BLaER1 treated with 17β-estradiol and CSF1 and Interleukin-3, amounts not matched to agents 10 nM and 100 nM (cell line): ENCODE data around the gene ZSCAN30.
A peak's percentile ranks its signal among the peaks of the same experiment; 100 is the strongest.

ENCODE experiments used
- H3K27ac ChIP-seq, 11 experiments: shearing (Covaris generic); formaldehyde crosslinking; 2 replicates each; pipeline ENCODE4 v1.8.1; 2022
- H3K27me3 ChIP-seq, 11 experiments: shearing (Covaris generic); formaldehyde crosslinking; 2 replicates each; pipeline ENCODE4 v1.8.1; 2022
- H3K36me3 ChIP-seq, 11 experiments: shearing (Covaris generic); formaldehyde crosslinking; 2 replicates each; pipeline ENCODE4 v1.8.1; 2022
- H3K4me1 ChIP-seq, 10 experiments: shearing (Covaris generic); formaldehyde crosslinking; 2 replicates each; pipeline ENCODE4 v1.8.1; 2022
- H3K4me2 ChIP-seq, 11 experiments: shearing (Covaris generic); formaldehyde crosslinking; 2 replicates each; pipeline ENCODE4 v1.8.1; 2022
- H3K4me3 ChIP-seq, 10 experiments: shearing (Covaris generic); formaldehyde crosslinking; 2 replicates each; pipeline ENCODE4 v1.8.1; 2022
- H3K9ac ChIP-seq, 11 experiments: shearing (Covaris generic); formaldehyde crosslinking; 2 replicates each; pipeline ENCODE4 v1.8.1; 2022
- H3K9me3 ChIP-seq, 11 experiments: shearing (Covaris generic); formaldehyde crosslinking; replicated peaks in 1 of 11; 2 replicates each; pipeline ENCODE4 v1.8.1; 2022
- H4K20me1 ChIP-seq, 11 experiments: shearing (Covaris generic); formaldehyde crosslinking; 2 replicates each; pipeline ENCODE4 v1.8.1; 2022
- Cebpa-rat ChIP-seq, 11 experiments: shearing (Covaris generic); IDR thresholded peaks; 2 replicates each; pipeline ENCODE4 v1.8.1; 2022

Gene ZSCAN30

GRCh38 chr18:35324926-35325655 lies 35.1 kb upstream of the ZSCAN30 start:
- Histone ChIP-seq H3K4me3 (no peak overlapping the region), H3K9me3 (peaks cover 0 to 23% (median 6%) of the 10 kb centered on the region in 11 experiments; a peak in 12 of 22 replicates), H3K4me1 (no peaks in the 10 kb centered on the region), H3K9ac (no peak overlapping the region), H3K27me3 (no peaks in the 10 kb centered on the region), H3K4me2 (no peak overlapping the region), H3K27ac (no peak overlapping the region), H4K20me1 (no peaks in the 10 kb centered on the region), H3K36me3 (peaks cover 0 to 19% (median 4%) of the 10 kb centered on the region in 11 experiments; a peak in 5 of 22 replicates)
- no peak for TF ChIP-seq Cebpa-rat (IDR thresholded peaks at IDR 0.05)

GRCh38 chr18:35322486-35323458 lies 32.7 kb upstream of the ZSCAN30 start:
- H3K9me3 ChIP-seq = peaks cover 0 to 4% (median 0%) of the 10 kb centered on the region in 11 experiments; a peak in 1 of 22 replicates
- H3K27ac ChIP-seq = no peak overlapping the region
- peaks cover 0 to 6% (median 0%) of the 10 kb centered on the region in 11 experiments; a peak in 1 of 22 replicates for H3K36me3 ChIP-seq
- H3K27me3 ChIP-seq = no peaks in the 10 kb centered on the region
- no peak overlapping the region for H3K4me2 ChIP-seq
- no peak overlapping the region for H3K4me3 ChIP-seq
- no peak overlapping the region for H3K9ac ChIP-seq
- no peaks in the 10 kb centered on the region for H3K4me1 ChIP-seq
- no peak for TF ChIP-seq Cebpa-rat (IDR thresholded peaks at IDR 0.05)
- no peaks in the 10 kb centered on the region for H4K20me1 ChIP-seq

- H3K4me1 ChIP-seq = no peaks in the 10 kb centered on the region
- peaks cover 77 to 100% (median 82%) of the 10 kb centered on the region in 11 experiments for H3K9me3 ChIP-seq
- H3K27ac ChIP-seq = no peak overlapping the region
- H3K4me2 ChIP-seq = no peak overlapping the region
- H3K27me3 ChIP-seq = no peaks in the 10 kb centered on the region
- H3K9ac ChIP-seq = no peak overlapping the region
- H4K20me1 ChIP-seq = no peaks in the 10 kb centered on the region
- TF ChIP-seq Cebpa-rat (IDR thresholded peaks at IDR 0.05) = no peak
- H3K4me3 ChIP-seq = no peak overlapping the region
- H3K36me3 ChIP-seq = peaks cover 41 to 62% (median 51%) of the 10 kb centered on the region in 11 experiments
Observed at GRCh38 chr18:35311496-35311895, 21.5 kb upstream of the ZSCAN30 start.

DNA sequence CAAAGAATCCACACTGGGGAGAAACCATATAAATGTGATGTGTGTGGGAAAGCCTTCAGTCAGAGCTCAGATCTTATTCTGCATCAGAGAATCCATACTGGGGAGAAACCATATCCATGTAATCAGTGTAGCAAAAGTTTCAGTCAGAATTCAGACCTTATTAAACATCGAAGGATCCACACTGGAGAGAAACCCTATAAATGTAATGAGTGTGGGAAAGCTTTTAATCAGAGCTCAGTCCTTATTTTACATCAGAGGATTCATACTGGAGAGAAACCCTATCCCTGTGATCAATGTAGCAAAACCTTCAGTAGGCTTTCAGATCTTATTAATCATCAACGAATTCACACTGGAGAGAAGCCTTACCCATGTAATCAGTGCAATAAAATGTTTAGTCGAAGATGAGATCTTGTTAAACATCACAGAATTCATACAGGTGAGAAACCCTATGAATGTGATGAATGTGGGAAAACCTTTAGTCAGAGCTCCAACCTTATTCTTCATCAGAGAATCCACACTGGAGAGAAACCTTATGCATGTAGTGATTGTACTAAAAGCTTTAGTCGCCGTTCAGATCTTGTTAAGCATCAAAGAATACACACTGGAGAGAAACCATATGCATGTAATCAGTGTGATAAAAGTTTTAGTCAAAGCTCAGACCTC lies 16.7 kb upstream of the ZSCAN30 start:
- Histone ChIP-seq H3K4me2 (no peak overlapping the region), H3K27me3 (no peaks in the 10 kb centered on the region), H3K4me1 (no peaks in the 10 kb centered on the region), H3K4me3 (peak overlapping the region in 8 of 10 experiments; percentile 1 to 39 (median 26); a peak in 10 of 20 replicates), H3K36me3 (peaks cover 88 to 100% (median 95%) of the 10 kb centered on the region in 11 experiments), H3K9ac (no peak overlapping the region), H3K27ac (no peak overlapping the region), H3K9me3 (peaks cover 97 to 100% (median 100%) of the 10 kb centered on the region in 11 experiments), H4K20me1 (no peaks in the 10 kb centered on the region)
- TF ChIP-seq Cebpa-rat (IDR thresholded peaks at IDR 0.05) = no peak

GRCh38 chr18:35303610-35304009 lies 13.6 kb upstream of the ZSCAN30 start:
- peak overlapping the region in 6 of 10 experiments; percentile 0 to 21 (median 16); a peak in 4 of 20 replicates for H3K4me3 ChIP-seq
- H3K4me2 ChIP-seq = no peak overlapping the region
- H3K9ac ChIP-seq = no peak overlapping the region
- H3K27ac ChIP-seq = no peak overlapping the region
- H3K27me3 ChIP-seq = no peaks in the 10 kb centered on the region
- H3K4me1 ChIP-seq = no peaks in the 10 kb centered on the region
- no peaks in the 10 kb centered on the region; a peak in 1 of 22 replicates for H4K20me1 ChIP-seq
- no peak for TF ChIP-seq Cebpa-rat (IDR thresholded peaks at IDR 0.05)
- H3K36me3 ChIP-seq = peaks cover 94 to 100% (median 100%) of the 10 kb centered on the region in 11 experiments
- peaks cover 99 to 100% (median 100%) of the 10 kb centered on the region in 11 experiments for H3K9me3 ChIP-seq

DNA sequence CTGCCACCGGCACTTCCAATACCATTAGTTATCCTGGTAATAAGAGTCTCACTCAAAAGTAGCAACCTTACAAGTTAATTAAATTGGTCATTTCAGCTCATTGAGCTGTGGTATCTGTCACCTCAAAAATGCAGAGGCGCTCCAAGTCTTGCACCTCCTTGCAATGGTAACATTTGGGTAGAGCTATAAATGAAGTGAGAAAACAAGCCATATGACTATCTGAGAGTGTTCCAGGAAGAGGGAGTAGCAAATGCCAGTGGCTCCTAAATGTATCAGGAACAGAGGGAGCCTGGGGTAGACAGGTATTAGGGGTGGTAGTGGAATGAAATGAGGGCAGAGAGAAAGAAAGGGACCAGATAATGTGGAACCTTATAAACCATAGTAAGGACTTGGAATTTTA lies 6.0 kb upstream of the ZSCAN30 start:
- no peak overlapping the region for H3K4me2 ChIP-seq
- H3K36me3 ChIP-seq = peaks cover 85 to 96% (median 92%) of the 10 kb centered on the region in 11 experiments
- peaks cover 61 to 81% (median 71%) of the 10 kb centered on the region in 11 experiments for H3K9me3 ChIP-seq
- H3K9ac ChIP-seq = no peak overlapping the region
- H4K20me1 ChIP-seq = peaks cover 0 to 3% (median 0%) of the 10 kb centered on the region in 11 experiments; a peak in 3 of 22 replicates
- H3K4me3 ChIP-seq = no peak overlapping the region
- no peak for TF ChIP-seq Cebpa-rat (IDR thresholded peaks at IDR 0.05)
- H3K27ac ChIP-seq = no peak overlapping the region
- H3K27me3 ChIP-seq = no peaks in the 10 kb centered on the region
- H3K4me1 ChIP-seq = peaks cover 8 to 16% (median 12%) of the 10 kb centered on the region in 10 experiments

GRCh38 chr18:35291166-35291565 lies 1.1 kb upstream of the ZSCAN30 start:
- H3K27ac ChIP-seq = peak overlapping the region in 9 of 11 experiments; percentile 72 to 93 (median 87); a peak in 14 of 22 replicates
- H4K20me1 ChIP-seq = peaks cover 0 to 3% (median 0%) of the 10 kb centered on the region in 11 experiments; a peak in 1 of 22 replicates
- H3K4me1 ChIP-seq = peaks cover 23 to 29% (median 25%) of the 10 kb centered on the region in 10 experiments
- H3K9me3 ChIP-seq = peaks cover 34 to 51% (median 42%) of the 10 kb centered on the region in 11 experiments; a peak in 21 of 22 replicates
- H3K4me2 ChIP-seq = peak overlapping the region; percentile 83 to 97 (median 90)
- TF ChIP-seq Cebpa-rat (IDR thresholded peaks at IDR 0.05) = no peak
- peak overlapping the region; percentile 76 to 85 (median 80) for H3K4me3 ChIP-seq
- peaks cover 40 to 51% (median 45%) of the 10 kb centered on the region in 11 experiments for H3K36me3 ChIP-seq
- peak overlapping the region; percentile 86 to 94 (median 91) for H3K9ac ChIP-seq
- H3K27me3 ChIP-seq = no peaks in the 10 kb centered on the region

DNA sequence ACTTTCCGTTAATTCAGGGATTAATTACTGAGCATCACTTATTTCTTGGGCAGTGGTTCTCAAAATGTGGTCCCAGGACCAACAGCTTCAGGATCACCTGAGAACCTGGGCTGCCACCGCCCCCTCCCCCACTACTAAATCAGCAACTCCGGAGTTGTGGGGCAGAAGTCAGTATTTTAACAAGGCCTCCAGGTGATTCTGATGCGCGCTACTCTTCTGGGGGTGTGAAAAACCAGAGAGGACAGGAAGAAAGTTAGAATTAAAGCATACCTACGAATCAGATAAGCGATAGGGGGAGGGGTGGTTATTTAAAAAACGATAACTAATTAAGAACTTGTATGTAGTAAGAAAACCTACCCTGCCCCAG lies 319 bp downstream of the ZSCAN30 start:
- Histone ChIP-seq H3K4me3 (peak overlapping the region; percentile 76 to 85 (median 80)), H4K20me1 (peaks cover 0 to 3% (median 0%) of the 10 kb centered on the region in 11 experiments; a peak in 1 of 22 replicates), H3K9ac (peak overlapping the region; percentile 86 to 94 (median 91)), H3K27me3 (no peaks in the 10 kb centered on the region), H3K36me3 (peaks cover 28 to 40% (median 33%) of the 10 kb centered on the region in 11 experiments), H3K4me2 (peak overlapping the region; percentile 78 to 97 (median 89)), H3K4me1 (peaks cover 23 to 29% (median 25%) of the 10 kb centered on the region in 10 experiments), H3K9me3 (peaks cover 36 to 49% (median 41%) of the 10 kb centered on the region in 11 experiments), H3K27ac (peak overlapping the region; percentile 72 to 93 (median 87))
- TF ChIP-seq Cebpa-rat (IDR thresholded peaks at IDR 0.05) = no peak
